Type B pancreatic cell (in vitro differentiated cells): ENCODE measurements around the gene SMIM43. TPM values are rescaled to one million over a fixed set of nuclear protein-coding genes. Genes with fewer than 3 reads are reported as not detected.
A peak's percentile ranks its signal among the peaks of the same experiment; 100 is the strongest.

Experiments used
- DNase-seq: peaks from one replicate; pipeline ENCODE4 v3.0.0; 2021; ENCODE audit warnings: mixed read lengths; ENCODE audit not compliant: unreplicated experiment; ENCODE audit errors: extremely low spot score
- H3K27ac Mint-ChIP-seq: 2 replicates; pipeline ENCODE4 v1.8.0; 2021; ENCODE audit warnings: mild to moderate bottlenecking, mixed read lengths
- H3K27me3 Mint-ChIP-seq: 2 replicates; pipeline ENCODE4 v1.8.0; 2021; ENCODE audit warnings: mixed read lengths
- H3K36me3 Mint-ChIP-seq: 2 replicates; pipeline ENCODE4 v1.8.0; 2021; ENCODE audit warnings: mixed read lengths
- H3K4me1 Mint-ChIP-seq: one replicate; pipeline ENCODE4 v1.8.0; 2021; ENCODE audit warnings: mixed read lengths; ENCODE audit not compliant: unreplicated experiment
- H3K4me3 Mint-ChIP-seq: 2 replicates; pipeline ENCODE4 v1.8.0; 2021; ENCODE audit warnings: mild to moderate bottlenecking, mixed read lengths
- H3K9me3 Mint-ChIP-seq: 2 replicates; pipeline ENCODE4 v1.8.0; 2021; ENCODE audit warnings: mixed read lengths
- CTCF ChIP-seq: fragments of 200-600 bp; sonication (generic); conservative IDR thresholded peaks from 2 replicates; pipeline ENCODE4 v1.5.0; 2021; ENCODE audit warnings: antibody characterized with exemption, mild to moderate bottlenecking
- total RNA-seq: library from RNA; stranded (reverse); gene quantifications from 2 replicates; pipeline ENCODE4 v1.2.1, GENCODE V29; 2021; ENCODE audit warnings: low replicate concordance

The SMIM43 gene
- total RNA-seq, 1 donor from 2014 or later: 0.60 TPM

- H3K27ac Mint-ChIP-seq: peak overlapping the region; percentile 90
- no peaks in the 10 kb centered on the region for H3K27me3 Mint-ChIP-seq
- H3K4me3 Mint-ChIP-seq: peak overlapping the region; percentile 7
- peaks cover 13% of the 10 kb centered on the region for H3K4me1 Mint-ChIP-seq
- no peaks in the 10 kb centered on the region for H3K36me3 Mint-ChIP-seq
- DNase-seq: no peak
- TF ChIP-seq CTCF: no peak
- no peaks in the 10 kb centered on the region for H3K9me3 Mint-ChIP-seq
These were observed 40.3 kb downstream of the SMIM43 start for GRCh38 chr4:121724671-121725070.

- Mint-ChIP-seq H3K27ac (no peak overlapping the region), H3K4me3 (no peak overlapping the region), H3K4me1 (peaks cover 7% of the 10 kb centered on the region), H3K9me3 (no peaks in the 10 kb centered on the region), H3K27me3 (no peaks in the 10 kb centered on the region), H3K36me3 (no peaks in the 10 kb centered on the region)
- no peak for TF ChIP-seq CTCF
- DNase-seq: no peak
These were observed 43.3 kb downstream of the SMIM43 start for GRCh38 chr4:121721700-121722099.

- H3K36me3 Mint-ChIP-seq: no peaks in the 10 kb centered on the region
- no peaks in the 10 kb centered on the region for H3K27me3 Mint-ChIP-seq
- no peak for DNase-seq
- peaks cover under 1% of the 10 kb centered on the region for H3K4me1 Mint-ChIP-seq
- no peaks in the 10 kb centered on the region for H3K9me3 Mint-ChIP-seq
- no peak for TF ChIP-seq CTCF
- no peak overlapping the region for H3K4me3 Mint-ChIP-seq
- H3K27ac Mint-ChIP-seq: peak overlapping the region; percentile 49
These were observed 44.9 kb downstream of the SMIM43 start for GRCh38 chr4:121720109-121720508.

GRCh38 chr4:121717680-121718237 is 47.2 kb downstream of the SMIM43 start:
- no peaks in the 10 kb centered on the region for H3K36me3 Mint-ChIP-seq
- no peak for TF ChIP-seq CTCF

GRCh38 chr4:121714548-121714947 is 50.4 kb downstream of the SMIM43 start:
- H3K9me3 Mint-ChIP-seq: no peaks in the 10 kb centered on the region
- H3K27me3 Mint-ChIP-seq: no peaks in the 10 kb centered on the region
- no peak for DNase-seq
- H3K4me1 Mint-ChIP-seq: peaks cover 9% of the 10 kb centered on the region
- TF ChIP-seq CTCF: no peak
- H3K4me3 Mint-ChIP-seq: no peak overlapping the region
- H3K36me3 Mint-ChIP-seq: no peaks in the 10 kb centered on the region
- H3K27ac Mint-ChIP-seq: no peak overlapping the region

More at GRCh38 chr4:121717680-121718237, 47.2 kb downstream of the SMIM43 start:
- H3K27me3 Mint-ChIP-seq: no peaks in the 10 kb centered on the region
- no peak overlapping the region for H3K4me3 Mint-ChIP-seq
- no peak overlapping the region for H3K27ac Mint-ChIP-seq
- no peaks in the 10 kb centered on the region for H3K9me3 Mint-ChIP-seq
- no peaks in the 10 kb centered on the region for H3K4me1 Mint-ChIP-seq
- no peak for DNase-seq

- H3K36me3 Mint-ChIP-seq: no peaks in the 10 kb centered on the region
- no peaks in the 10 kb centered on the region for H3K9me3 Mint-ChIP-seq
- no peak overlapping the region for H3K4me3 Mint-ChIP-seq
- H3K27ac Mint-ChIP-seq: no peak overlapping the region
- TF ChIP-seq CTCF: no peak
- no peaks in the 10 kb centered on the region for H3K27me3 Mint-ChIP-seq
- H3K4me1 Mint-ChIP-seq: peaks cover 9% of the 10 kb centered on the region
- no peak for DNase-seq
These were observed 52.2 kb downstream of the SMIM43 start for GRCh38 chr4:121712783-121713182.
